Endothelial cell of umbilical vein (primary cell): ENCODE data around the gene ACTR3.

Experiments
- EZH2 ChIP-seq: IDR thresholded peaks from 2 replicates; pipeline ENCODE4 v1.6.1; 2012; ENCODE audit warnings: borderline replicate concordance, low read depth, mild to moderate bottlenecking, moderate library complexity, low read length, inconsistent platforms; ENCODE audit not compliant: severe bottlenecking
- GATA2 ChIP-seq: IDR thresholded peaks from 2 replicates; pipeline ENCODE4 v1.7.0; 2011; ENCODE audit warnings: low read depth, mild to moderate bottlenecking, moderate library complexity, mixed read lengths, low read length; ENCODE audit not compliant: insufficient read length, insufficient read depth
- JUN ChIP-seq: IDR thresholded peaks from 2 replicates; pipeline ENCODE4 v1.6.1; 2011; ENCODE audit warnings: borderline replicate concordance, low read depth; ENCODE audit not compliant: insufficient read length, insufficient read depth
- MYC ChIP-seq: IDR thresholded peaks from one replicate; pipeline ENCODE4 v1.6.1; 2011; ENCODE audit warnings: mild to moderate bottlenecking, low read depth, low read length
- POLR2A ChIP-seq: IDR thresholded peaks from 2 replicates; pipeline ENCODE4 v1.6.1; 2012; ENCODE audit warnings: low read depth, mild to moderate bottlenecking, control low read depth, low read length
- POLR2AphosphoS5 ChIP-seq: IDR thresholded peaks from 2 replicates; pipeline ENCODE4 v1.6.1; 2012; ENCODE audit warnings: low read depth, mild to moderate bottlenecking, control low read depth, low read length, moderate library complexity; ENCODE audit not compliant: insufficient read depth
- TF ChIP-seq, protein P1 (sequence below), 2 donors: IDR thresholded peaks; 1 replicate in 1 of 2; 2 replicates in 1 of 2; pipeline ENCODE4 v1.5.1; 2011; ENCODE audit warnings: low read length in 2 of 2, mild to moderate bottlenecking in 2 of 2, moderate library complexity in 2 of 2, control low read depth in 1 of 2, inconsistent platforms in 1 of 2, low read depth in 1 of 2; ENCODE audit not compliant: insufficient read depth in 1 of 2; ENCODE audit errors: extremely low read depth in 1 of 2

DNA sequence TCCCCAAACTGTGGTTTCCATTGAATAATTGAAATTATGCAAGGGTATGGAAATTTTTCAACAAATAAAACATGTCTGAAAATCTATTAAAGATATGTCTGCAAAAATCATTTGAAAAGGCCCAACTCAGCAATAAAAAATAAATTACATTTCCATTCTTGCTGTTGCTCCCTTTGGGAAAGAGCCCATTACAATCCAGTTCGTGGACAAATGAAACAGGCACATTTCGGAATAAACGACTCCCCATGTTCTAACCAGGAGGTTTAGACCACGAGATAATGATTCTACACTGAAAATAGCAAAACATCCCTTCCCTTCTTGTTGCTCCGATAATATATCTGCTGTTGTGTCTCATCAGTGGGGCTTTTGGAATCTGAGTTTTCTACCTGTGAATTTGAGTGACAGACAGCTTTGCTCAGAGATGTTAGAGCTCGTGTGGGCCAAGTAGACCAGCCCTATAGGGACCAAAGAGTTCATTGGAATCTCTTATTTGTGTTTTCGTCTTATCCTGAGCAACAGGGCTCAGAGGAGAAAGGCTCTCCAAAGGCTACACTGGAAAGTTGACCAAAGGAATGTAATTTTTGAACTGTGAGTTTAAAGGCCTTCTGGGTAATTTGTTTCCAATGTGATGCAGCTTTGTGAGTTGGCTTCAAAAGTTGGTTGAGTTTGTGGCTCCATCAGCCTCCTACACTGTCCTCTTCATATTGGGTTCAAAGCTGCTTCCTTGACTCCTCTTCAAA, 119.5 kb downstream of the ACTR3 start:
- TF ChIP-seq, protein P1, sequence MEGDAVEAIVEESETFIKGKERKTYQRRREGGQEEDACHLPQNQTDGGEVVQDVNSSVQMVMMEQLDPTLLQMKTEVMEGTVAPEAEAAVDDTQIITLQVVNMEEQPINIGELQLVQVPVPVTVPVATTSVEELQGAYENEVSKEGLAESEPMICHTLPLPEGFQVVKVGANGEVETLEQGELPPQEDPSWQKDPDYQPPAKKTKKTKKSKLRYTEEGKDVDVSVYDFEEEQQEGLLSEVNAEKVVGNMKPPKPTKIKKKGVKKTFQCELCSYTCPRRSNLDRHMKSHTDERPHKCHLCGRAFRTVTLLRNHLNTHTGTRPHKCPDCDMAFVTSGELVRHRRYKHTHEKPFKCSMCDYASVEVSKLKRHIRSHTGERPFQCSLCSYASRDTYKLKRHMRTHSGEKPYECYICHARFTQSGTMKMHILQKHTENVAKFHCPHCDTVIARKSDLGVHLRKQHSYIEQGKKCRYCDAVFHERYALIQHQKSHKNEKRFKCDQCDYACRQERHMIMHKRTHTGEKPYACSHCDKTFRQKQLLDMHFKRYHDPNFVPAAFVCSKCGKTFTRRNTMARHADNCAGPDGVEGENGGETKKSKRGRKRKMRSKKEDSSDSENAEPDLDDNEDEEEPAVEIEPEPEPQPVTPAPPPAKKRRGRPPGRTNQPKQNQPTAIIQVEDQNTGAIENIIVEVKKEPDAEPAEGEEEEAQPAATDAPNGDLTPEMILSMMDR (IDR thresholded peaks at IDR 0.05; ENCODE audit: extremely low read depth in 1 of 2, insufficient read depth in 1 of 2, low read depth in 1 of 2, low read length in 2 of 2) = no peak
- TF ChIP-seq POLR2AphosphoS5 (no peak), EZH2 (no peak), GATA2 (no peak), MYC (no peak), JUN (no peak), POLR2A (no peak)
